NK-92 (cell line): ENCODE measurements around the gene MARCHF10.

Source experiments
- DNase-seq: peaks from one replicate; lab custom pipeline; 2025; ENCODE audit not compliant: unreplicated experiment; lab: John Stamatoyannopoulos, UW

The MARCHF10 gene

GRCh38 chr17:62720126-62720850 is 87.8 kb downstream of the MARCHF10 start:
- DNase-seq, result no peak

DNA sequence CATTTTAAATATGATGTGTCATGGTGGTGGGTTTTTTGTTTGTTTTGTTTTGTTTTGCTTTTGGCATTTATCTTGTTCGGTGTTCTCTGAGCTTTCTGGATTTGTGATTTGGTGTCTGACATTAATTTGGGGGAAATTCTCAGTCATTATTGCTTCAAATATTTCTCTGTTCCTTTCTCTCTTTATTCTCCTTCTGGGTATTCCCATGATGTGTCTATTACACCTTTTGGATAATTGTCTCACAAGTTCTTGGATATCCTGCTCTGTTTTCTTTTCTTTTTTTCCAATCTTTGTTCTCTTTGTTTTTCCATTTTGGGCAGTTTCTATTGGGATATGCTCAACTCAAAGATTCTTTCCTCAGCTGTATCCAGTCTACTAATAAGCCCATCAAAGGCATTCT is 88.5 kb downstream of the MARCHF10 start:
- no peak for DNase-seq

GRCh38 chr17:62718429-62718828 is 89.7 kb downstream of the MARCHF10 start:
- no peak for DNase-seq

GRCh38 chr17:62717889-62718288 is 90.2 kb downstream of the MARCHF10 start:
- no peak for DNase-seq

GRCh38 chr17:62717589-62717855 is 90.6 kb downstream of the MARCHF10 start:
- no peak for DNase-seq

DNA sequence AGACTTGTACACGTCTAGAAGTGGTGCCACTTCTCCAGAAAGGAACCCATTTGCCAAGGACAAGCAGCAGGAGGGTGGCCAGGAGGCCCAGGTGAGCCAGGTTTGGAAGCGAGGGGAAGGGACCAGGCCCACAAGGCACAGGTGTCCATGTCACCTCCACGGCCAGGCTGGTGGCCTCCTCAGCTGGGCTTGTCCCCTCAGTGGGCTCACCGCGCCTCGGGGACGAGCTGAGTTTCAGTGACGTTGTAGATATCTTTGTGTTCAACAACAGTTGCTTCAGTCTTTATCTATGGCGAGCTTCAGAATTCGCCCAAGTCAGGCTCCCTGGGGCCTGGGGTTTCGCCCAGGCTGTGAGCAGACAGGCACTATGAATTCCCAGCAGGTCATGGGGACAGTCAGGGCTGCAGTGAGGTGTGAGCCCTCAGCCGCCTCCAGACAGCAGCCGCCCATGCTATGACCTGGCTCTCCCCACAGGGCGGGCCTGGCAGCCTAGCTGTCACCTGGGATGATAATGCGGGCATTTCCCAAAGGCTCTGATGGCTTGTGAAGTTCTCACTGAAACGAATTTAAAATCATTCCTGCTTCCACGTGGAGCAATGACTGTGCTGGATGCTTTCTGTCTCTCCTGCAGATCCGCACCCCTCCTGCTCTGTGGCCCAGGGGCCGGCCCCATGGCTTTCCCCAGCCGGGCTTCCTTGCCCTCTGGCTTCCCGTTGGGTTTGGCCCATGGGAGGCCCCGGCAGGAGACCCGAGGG is 91.1 kb downstream of the MARCHF10 start:
- DNase-seq, result no peak

- DNase-seq, result no peak
These were observed 92.2 kb downstream of the MARCHF10 start for GRCh38 chr17:62715882-62716390.

- no peak for DNase-seq
These were observed 93.9 kb downstream of the MARCHF10 start for GRCh38 chr17:62714016-62714777.

DNA sequence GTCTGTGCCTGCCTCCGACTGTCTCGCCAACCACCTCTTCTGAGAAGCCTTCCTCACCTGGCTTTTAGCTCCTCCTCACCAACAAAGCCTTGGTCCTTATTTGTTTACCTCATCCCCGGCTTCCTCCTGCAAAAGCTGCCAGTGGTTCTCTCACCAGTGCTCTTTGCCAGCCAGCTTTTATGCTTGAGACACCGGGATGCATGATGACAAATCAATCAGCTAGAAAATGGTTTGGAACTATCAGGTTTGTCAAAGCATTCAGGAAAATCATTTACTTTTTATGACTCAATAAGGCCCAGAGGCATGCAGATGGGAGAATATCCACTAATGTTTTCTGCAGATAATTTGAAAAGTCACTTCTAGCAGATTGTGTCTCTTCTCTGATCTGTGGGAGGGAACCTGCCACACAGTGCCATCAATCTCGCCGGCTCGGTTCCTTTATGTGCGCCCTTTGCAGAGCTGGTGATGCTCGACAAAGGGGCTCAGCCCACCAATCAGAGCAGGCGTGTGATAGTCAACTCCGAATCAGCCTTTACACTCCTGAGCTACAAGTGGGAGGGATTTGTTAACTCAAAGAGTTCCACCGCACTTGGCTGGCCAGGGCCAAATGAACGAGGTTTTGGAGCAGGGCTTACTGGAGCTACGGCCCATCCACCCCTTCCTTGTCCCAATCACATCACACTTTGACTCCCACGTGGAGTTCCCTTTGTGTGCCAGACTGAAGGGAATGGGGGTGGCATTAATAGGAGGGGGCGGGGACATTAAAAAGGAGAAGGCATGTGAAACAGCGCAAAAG is 94.8 kb downstream of the MARCHF10 start:
- no peak for DNase-seq

GRCh38 chr17:62712171-62712581 is 95.9 kb downstream of the MARCHF10 start:
- DNase-seq, result no peak

DNA sequence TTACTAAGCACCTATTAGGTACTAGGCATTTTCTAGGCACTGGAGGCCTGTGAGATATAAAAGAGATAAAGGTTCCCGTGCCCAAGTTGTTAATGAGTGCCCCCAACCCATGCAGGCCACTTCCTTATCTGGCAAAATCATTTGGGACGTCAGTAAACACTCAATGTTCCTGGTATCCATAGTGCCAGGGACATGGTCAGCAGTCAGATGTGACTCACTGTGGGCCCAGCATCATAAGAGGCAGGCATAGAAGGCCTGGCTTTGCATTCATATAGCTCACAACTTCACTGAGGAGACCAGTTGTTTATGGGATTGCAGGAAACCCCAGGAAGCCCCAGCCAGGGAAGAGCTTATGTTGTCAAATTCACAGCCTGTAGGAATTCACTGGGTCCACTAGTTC is 99.5 kb downstream of the MARCHF10 start:
- no peak for DNase-seq

DNA sequence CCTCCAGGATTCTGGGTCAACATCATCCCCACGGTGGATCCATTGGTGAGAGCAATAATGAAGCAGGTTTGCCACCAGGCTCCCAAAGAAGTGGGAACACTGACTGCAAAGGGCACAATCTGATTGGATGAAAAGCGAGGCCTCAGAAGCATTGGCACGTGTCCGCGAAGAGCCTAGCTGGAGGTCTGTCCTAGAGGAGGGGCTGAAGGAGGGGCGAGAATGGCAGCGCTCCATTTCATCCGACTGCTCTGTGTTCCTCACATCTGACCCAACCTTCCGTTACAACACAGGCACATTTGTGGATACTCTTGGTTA is 100.7 kb downstream of the MARCHF10 start:
- DNase-seq, result no peak

GRCh38 chr17:62706598-62707424 is 101.3 kb downstream of the MARCHF10 start:
- no peak for DNase-seq

DNA sequence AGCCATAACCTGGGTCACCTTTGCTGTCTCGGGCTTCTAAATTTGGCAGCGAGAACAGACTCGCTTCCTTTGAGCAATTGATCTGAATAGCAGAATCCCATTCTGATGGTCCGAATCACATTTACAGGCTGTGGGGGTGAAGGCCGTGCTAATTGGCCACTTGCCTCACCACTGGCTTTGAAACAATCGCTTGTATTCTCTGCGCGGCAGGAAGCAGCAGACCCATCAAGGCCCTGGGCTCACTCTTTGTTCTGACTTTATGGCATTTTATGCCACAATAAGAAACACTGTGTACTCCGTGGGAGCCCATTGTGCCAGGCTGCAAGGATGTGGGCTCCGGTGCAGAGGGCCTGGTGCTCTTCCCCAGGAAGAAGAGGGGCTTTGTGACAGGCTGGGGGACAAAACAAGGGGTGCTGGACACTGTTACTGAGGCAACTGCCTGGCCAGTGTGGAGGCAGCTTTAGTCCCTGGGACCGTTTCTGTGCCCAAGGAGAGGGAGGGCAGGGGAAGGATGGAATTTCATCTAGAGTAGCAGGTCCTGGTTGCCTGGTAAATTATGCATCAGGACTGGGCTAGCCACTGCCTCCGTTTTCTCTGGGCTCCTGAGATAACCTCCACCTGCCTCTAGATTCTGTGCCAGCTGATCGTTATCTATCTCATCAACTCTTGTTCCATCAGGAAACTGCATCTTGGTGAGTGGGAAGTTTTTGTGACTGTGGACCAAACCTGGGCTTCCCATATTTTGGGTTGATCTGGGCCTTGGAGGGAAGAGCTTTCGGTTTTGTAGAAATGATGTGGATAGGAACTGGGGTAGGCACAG is 102.1 kb downstream of the MARCHF10 start:
- DNase-seq, result no peak

- no peak for DNase-seq
These were observed 102.8 kb downstream of the MARCHF10 start for GRCh38 chr17:62705156-62705777.

DNA sequence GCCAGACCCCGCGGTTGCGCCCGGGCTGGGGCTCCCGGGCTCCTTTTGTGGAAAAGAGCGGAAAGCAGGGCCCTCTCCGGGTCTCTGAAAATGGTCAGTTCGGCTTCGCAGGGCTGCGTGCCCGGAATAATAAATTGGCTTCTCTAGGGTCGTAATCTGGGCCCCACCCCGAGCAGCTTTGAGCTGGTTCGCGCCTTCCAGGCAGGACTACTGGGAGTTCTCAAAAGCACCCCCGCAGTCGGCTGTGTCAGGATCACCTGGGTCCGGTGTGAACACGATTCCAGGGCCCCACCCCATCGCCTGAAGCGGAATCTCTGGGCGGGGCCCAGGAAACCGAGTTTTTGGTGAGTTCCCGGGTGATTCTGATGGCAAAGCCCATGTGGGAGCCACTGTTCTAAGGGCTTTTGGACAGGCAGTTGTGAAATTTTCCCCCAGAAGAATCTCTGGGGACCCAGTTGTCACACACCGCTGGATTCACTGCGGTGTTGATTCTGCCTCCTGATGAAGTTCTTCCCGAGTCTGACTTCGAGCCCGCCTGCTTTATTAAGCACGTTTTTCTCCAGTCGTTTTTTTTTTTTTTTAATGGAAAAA is 103.6 kb downstream of the MARCHF10 start:
- DNase-seq, result no peak

DNA sequence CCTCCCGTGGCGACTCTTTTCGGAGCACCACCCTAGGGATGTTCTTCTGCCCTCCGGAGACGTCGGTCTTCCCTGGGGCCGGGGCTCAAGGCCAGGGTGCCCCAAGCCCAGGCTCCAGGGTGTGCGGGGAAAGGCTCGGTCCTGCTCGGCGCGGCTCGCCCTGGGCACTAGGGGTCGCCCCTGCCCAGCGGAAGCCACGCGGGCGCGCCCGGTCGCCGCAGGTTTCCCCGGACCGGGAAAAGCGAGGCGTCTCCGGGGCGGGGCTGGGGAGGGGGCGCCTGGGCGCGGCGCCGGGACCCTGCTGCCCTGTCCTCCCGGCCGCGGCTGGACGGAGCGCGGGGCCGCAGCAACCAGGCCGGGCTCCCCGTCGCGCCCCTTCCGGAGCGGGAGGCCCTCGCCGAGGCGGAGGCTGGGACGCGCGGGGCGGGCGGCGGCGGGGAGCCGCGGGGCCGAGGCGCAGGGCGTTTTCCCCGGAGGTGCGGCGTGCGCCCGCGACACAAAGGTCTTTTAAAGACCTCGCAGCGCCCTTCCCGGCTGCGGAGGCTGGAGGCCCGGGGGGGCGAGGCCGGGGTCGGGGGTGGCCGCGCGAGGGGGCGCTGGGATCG is 104.2 kb downstream of the MARCHF10 start:
- no peak for DNase-seq

GRCh38 chr17:62703261-62703775 is 104.8 kb downstream of the MARCHF10 start:
- no peak for DNase-seq
